ENCODE results near the gene CAPN14. TPM values are rescaled to one million over a fixed set of nuclear protein-coding genes. Genes with fewer than 3 reads are reported as not detected.

The CAPN14 gene, protein sequence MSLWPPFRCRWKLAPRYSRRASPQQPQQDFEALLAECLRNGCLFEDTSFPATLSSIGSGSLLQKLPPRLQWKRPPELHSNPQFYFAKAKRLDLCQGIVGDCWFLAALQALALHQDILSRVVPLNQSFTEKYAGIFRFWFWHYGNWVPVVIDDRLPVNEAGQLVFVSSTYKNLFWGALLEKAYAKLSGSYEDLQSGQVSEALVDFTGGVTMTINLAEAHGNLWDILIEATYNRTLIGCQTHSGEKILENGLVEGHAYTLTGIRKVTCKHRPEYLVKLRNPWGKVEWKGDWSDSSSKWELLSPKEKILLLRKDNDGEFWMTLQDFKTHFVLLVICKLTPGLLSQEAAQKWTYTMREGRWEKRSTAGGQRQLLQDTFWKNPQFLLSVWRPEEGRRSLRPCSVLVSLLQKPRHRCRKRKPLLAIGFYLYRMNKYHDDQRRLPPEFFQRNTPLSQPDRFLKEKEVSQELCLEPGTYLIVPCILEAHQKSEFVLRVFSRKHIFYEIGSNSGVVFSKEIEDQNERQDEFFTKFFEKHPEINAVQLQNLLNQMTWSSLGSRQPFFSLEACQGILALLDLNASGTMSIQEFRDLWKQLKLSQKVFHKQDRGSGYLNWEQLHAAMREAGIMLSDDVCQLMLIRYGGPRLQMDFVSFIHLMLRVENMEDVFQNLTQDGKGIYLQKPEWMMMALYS
- total RNA-seq, result 0.27 TPM
- long read RNA-seq, partial matches to known transcripts, result 0 of 1 reads
- long read RNA-seq, other reads (novel, unspliced or antisense), result 1 of 1 reads

DNA sequence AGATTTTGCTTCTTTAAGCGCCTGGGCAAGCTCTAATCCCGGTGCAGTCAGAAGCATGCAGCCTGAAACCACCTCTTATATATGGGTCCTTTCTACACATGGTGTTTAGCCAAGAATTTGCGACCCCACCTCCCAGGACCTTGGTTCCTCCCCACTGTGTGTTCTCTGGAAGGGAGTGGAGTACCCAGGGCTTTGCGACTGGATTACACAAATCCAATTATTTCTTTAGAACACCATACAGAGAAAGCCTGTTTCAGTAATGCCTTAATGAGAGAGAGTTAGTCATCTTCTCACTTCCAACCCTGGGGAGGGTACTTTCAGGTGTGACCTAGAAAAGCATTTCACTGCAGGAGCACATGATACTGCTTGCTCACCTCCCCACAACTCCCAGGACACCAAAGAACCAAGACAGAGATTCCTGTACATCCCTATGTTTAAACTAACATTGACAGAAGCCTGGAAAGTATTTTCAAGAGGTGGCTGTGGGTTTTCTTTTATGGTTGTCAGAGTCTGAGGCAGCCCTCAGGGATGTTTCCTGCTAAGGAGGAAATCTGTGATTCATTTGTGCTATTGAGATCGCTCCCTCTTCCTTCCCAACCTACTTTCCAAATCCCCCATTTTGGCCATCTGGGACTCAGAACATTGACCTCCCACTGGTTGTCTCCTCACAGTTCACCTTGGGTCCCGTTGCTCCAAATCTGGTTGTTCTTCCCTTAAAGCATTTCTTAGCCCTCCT is at the start of gene CAPN14:
TSS of gene CAPN14 (minus strand) at position 51 of the 736 bp plus-strand sequence. CDS start 12,068 bp downstream, outside the sequence.
- H3K4me3 ChIP-seq, result no peak within 1 kb of the TSS
- no peaks in the 10 kb centered on the region for H3K27me3 ChIP-seq (ENCODE audit: low read depth)
- no peak for DNase-seq
- no peaks in the 10 kb centered on the region for H3K9me3 ChIP-seq (replicated peaks)
- no peaks in the 10 kb centered on the region for H3K36me3 ChIP-seq
- intact Hi-C loops (cut with micrococcal nuclease), result no loop called here
- peaks cover 11% of the 10 kb centered on the region for H3K4me1 ChIP-seq
- TF ChIP-seq, protein P1, sequence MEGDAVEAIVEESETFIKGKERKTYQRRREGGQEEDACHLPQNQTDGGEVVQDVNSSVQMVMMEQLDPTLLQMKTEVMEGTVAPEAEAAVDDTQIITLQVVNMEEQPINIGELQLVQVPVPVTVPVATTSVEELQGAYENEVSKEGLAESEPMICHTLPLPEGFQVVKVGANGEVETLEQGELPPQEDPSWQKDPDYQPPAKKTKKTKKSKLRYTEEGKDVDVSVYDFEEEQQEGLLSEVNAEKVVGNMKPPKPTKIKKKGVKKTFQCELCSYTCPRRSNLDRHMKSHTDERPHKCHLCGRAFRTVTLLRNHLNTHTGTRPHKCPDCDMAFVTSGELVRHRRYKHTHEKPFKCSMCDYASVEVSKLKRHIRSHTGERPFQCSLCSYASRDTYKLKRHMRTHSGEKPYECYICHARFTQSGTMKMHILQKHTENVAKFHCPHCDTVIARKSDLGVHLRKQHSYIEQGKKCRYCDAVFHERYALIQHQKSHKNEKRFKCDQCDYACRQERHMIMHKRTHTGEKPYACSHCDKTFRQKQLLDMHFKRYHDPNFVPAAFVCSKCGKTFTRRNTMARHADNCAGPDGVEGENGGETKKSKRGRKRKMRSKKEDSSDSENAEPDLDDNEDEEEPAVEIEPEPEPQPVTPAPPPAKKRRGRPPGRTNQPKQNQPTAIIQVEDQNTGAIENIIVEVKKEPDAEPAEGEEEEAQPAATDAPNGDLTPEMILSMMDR (IDR thresholded peaks at IDR 0.05; ENCODE audit: borderline replicate concordance), result no peak
- H3K27ac ChIP-seq (replicated peaks), result no peak within 1 kb of the TSS

DNA sequence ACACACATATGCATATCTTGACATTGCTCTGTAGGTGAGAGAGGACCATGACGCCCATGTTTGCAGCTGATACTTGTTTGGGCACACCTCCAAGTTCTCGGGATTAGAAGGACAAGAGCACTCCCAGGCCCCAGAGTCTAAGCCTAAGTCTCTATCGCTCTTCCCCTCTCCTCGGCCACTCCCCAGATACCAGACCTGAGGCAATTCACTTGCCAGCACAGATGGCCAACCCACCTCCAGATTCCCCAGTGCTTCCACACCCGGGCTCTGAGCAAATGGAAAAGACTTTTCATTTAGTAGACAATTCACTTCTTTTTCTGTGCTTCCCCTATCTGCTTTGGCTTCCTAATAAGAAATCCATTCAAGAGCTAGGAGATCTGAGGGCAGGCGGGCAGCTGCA is 49.5 kb upstream of the CAPN14 start:
- Histone ChIP-seq H3K36me3 (peaks cover 21% of the 10 kb centered on the region), H3K27me3 (ENCODE audit: low read depth) (no peaks in the 10 kb centered on the region), H3K27ac (replicated peaks) (no peak overlapping the region), H3K9me3 (replicated peaks) (no peaks in the 10 kb centered on the region), H3K4me3 (no peak overlapping the region), H3K4me1 (peaks cover 35% of the 10 kb centered on the region)
- TF ChIP-seq, protein P1 (IDR thresholded peaks at IDR 0.05; ENCODE audit: borderline replicate concordance), result no peak
- intact Hi-C loops (cut with micrococcal nuclease), result no loop called here
- DNase-seq, result no peak

DNA sequence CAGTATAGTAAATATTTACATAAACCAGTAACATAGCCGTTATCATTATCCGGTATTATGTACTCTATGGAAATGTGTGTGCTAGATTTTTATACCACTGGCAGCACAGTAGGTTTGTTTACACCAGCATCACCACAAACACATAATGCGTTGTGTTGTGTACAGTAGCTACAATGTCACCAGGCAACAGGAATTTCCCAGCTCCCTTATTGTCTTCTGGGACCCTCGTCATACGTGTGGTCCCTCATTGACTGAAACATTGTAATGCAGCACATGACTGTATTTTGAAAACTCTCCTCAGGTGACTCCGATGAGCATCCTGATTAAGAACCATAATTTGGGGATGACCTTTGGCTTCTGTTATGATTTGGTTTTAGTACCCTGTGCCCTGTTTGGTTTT is 47.9 kb upstream of the CAPN14 start:
- peaks cover 32% of the 10 kb centered on the region for H3K36me3 ChIP-seq
- H3K27ac ChIP-seq (replicated peaks), result no peak overlapping the region
- TF ChIP-seq, protein P1 (IDR thresholded peaks at IDR 0.05; ENCODE audit: borderline replicate concordance), result no peak
- intact Hi-C loops (cut with micrococcal nuclease), result no loop called here
- peaks cover 26% of the 10 kb centered on the region for H3K4me1 ChIP-seq
- H3K4me3 ChIP-seq, result no peak overlapping the region
- DNase-seq, result no peak
- no peaks in the 10 kb centered on the region for H3K9me3 ChIP-seq (replicated peaks)
- H3K27me3 ChIP-seq (ENCODE audit: low read depth), result no peaks in the 10 kb centered on the region

DNA sequence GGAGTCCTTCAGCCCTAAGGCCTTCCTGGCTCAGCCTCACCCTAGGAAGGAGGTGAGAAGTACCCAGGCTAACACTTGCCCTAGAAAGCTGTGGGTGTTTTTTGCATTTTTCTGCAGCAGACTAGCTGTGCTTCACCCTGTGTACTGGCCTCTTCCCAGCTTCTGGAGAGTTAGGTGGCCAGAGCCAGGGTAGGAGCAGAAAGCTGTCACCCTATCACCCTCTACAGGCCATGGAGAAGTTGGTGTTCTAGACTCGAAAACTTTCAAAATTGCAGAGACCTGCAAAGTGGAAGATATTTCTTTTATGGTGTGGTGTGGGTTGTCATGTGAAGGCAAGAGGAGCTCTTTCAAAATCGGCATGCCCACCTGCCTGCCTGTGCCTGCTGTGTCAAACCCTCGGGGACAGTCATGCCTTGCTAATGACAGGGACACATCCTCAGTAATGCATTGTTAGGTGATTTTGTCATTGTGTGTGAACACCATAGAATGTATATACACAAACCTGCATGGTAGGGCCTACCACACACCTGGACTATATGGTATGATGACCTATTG is 46.4 kb upstream of the CAPN14 start:
- Histone ChIP-seq H3K27me3 (ENCODE audit: low read depth) (no peaks in the 10 kb centered on the region), H3K4me3 (no peak overlapping the region), H3K27ac (replicated peaks) (no peak overlapping the region), H3K9me3 (replicated peaks) (no peaks in the 10 kb centered on the region), H3K4me1 (peaks cover 11% of the 10 kb centered on the region), H3K36me3 (peaks cover 32% of the 10 kb centered on the region)
- intact Hi-C loops (cut with micrococcal nuclease), result no loop called here
- DNase-seq, result no peak
- TF ChIP-seq, protein P1 (IDR thresholded peaks at IDR 0.05; ENCODE audit: borderline replicate concordance), result peak; percentile 57

DNA sequence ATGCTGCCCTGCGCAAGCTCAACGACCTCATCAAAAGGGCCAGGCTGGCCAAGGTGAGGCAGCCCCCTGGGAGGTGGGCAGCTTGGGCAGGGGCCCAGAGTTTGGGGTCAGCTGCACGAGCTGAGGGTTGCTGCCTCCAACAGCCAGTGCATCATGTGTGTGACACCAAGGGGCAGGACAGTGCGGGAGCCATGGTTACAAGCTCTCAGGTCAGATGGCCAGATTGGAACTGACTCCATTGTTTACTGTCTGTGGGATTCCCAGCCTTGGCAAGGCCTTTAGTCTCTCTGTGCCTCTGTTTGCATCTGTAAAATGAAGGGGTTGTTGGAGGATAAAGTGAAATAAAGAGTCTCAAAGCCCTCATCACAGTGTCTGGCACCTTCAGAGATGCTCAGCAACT is 43.6 kb upstream of the CAPN14 start:
- Histone ChIP-seq H3K27ac (replicated peaks) (no peak overlapping the region), H3K4me3 (no peak overlapping the region), H3K27me3 (ENCODE audit: low read depth) (no peaks in the 10 kb centered on the region), H3K4me1 (peaks cover 23% of the 10 kb centered on the region), H3K9me3 (replicated peaks) (no peaks in the 10 kb centered on the region), H3K36me3 (peaks cover 32% of the 10 kb centered on the region)
- TF ChIP-seq, protein P1 (IDR thresholded peaks at IDR 0.05; ENCODE audit: borderline replicate concordance), result no peak
- no peak for DNase-seq
- intact Hi-C loops (cut with micrococcal nuclease), result no loop called here
